Anterior cingulate cortex (tissue), 58 donors: ENCODE measurements around the gene FHAD1.
"Not testable (repeated sequence)": the region's sequence is repeated elsewhere in the genome, so short reads cannot be mapped to it uniquely, and the experiment has no call there.

Experiments
- DNase-seq, 58 donors: peaks; one replicate each; lab custom pipeline; 2025; lab: John Stamatoyannopoulos, UW

Gene FHAD1

GRCh38 chr1:15425521-15425920 is 178.5 kb downstream of the FHAD1 start:
- no peak for DNase-seq

- DNase-seq: no peak
Observed at GRCh38 chr1:15425958-15426357, 178.9 kb downstream of the FHAD1 start.

- DNase-seq: peak in 3 of 58 donors; percentile 8 to 37 (median 29)
Observed at GRCh38 chr1:15426492-15427279, 179.7 kb downstream of the FHAD1 start.

GRCh38 chr1:15427280-15427666 is 180.2 kb downstream of the FHAD1 start:
- no peak for DNase-seq

- DNase-seq: not testable (repeated sequence)
Observed at GRCh38 chr1:15428252-15428651, 181.2 kb downstream of the FHAD1 start.

- DNase-seq: no peak
Observed at GRCh38 chr1:15428815-15429435, 181.9 kb downstream of the FHAD1 start.

- DNase-seq: no peak
Observed at GRCh38 chr1:15429701-15430149, 182.7 kb downstream of the FHAD1 start.

GRCh38 chr1:15430787-15431570 is 184.0 kb downstream of the FHAD1 start:
- DNase-seq: peak in 49 of 58 donors; percentile 17 to 83 (median 54)

GRCh38 chr1:15431571-15431948 is 184.5 kb downstream of the FHAD1 start:
- DNase-seq: no peak

GRCh38 chr1:15432324-15432723 is 185.3 kb downstream of the FHAD1 start:
- DNase-seq: no peak

- no peak for DNase-seq
Observed at GRCh38 chr1:15433471-15433870, 186.4 kb downstream of the FHAD1 start.

GRCh38 chr1:15434739-15435138 is 187.7 kb downstream of the FHAD1 start:
- DNase-seq: not testable (repeated sequence)

- no peak for DNase-seq
Observed at GRCh38 chr1:15435239-15436077, 188.4 kb downstream of the FHAD1 start.

- no peak for DNase-seq
Observed at GRCh38 chr1:15436881-15437442, 189.9 kb downstream of the FHAD1 start.

- DNase-seq: no peak
Observed at GRCh38 chr1:15439325-15439724, 192.3 kb downstream of the FHAD1 start.

- DNase-seq: no peak
Observed at GRCh38 chr1:15440357-15440756, 193.3 kb downstream of the FHAD1 start.

- no peak for DNase-seq
Observed at GRCh38 chr1:15441247-15441646, 194.2 kb downstream of the FHAD1 start.

GRCh38 chr1:15442119-15442518 is 195.1 kb downstream of the FHAD1 start:
- DNase-seq: no peak

- DNase-seq: no peak
Observed at GRCh38 chr1:15442759-15443158, 195.7 kb downstream of the FHAD1 start.

- no peak for DNase-seq
Observed at GRCh38 chr1:15443281-15443680, 196.3 kb downstream of the FHAD1 start.
